GM21515 (cell line): Measurements from ENCODE around the gene SULF2.

ENCODE experiments used
- ATAC-seq: cut with Tn5 transposase; IDR thresholded peaks from one replicate; pipeline ENCODE4 v1.9.1; 2021; ENCODE audit not compliant: unreplicated experiment

SULF2 gene

DNA sequence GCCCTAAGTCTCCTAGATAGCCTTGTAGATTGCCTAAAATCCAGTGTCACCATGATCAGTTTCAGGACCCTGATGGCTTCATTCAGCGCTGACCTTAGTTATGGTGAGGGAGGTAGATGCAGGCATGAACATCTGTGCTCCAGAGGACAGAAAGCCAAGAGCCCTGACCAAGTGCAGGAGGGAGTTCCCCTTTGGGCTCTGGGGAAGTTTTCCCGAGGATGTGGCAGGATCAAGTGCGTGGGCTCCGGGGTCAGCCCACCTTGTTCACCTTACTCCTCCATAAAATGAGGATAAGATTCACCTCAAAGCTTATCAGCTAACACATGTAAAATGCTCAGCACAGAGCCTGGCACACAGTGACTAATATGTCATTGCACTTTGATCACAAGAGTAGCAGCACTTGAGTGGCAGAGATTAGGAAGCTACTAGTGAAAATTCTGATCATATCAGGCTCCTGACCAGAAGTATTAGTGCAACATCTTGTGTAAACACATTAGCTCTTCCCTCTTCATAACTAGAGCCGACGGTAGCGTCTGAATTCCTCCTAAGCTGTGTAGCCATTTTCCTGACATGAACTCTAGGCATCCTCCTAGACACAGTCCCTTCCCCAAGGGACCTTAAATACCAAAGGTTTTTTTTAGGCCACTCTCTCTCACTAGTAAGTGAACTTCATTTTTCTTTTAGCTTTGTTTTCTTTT lies 125.2 kb downstream of the SULF2 start:
- no peak for ATAC-seq

DNA sequence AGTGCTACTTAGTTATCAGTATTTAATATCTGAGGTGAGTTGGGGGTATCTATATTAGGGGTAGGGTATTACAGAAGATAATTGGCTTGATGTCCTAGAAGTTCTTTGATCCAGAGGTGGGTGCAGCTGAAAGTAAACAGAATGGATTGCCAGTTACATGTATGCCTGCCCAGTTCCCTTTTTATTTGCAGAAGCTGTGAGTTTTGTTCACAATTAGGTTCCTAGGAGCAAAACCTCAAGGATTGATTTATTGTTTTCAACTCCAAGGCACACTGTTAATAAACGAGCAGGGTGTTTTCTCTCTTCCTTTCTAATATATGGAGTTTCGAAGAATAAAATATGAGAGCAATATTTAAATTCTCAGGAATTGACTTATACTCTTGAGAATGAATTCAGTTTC lies 129.0 kb downstream of the SULF2 start:
- ATAC-seq, result no peak

DNA sequence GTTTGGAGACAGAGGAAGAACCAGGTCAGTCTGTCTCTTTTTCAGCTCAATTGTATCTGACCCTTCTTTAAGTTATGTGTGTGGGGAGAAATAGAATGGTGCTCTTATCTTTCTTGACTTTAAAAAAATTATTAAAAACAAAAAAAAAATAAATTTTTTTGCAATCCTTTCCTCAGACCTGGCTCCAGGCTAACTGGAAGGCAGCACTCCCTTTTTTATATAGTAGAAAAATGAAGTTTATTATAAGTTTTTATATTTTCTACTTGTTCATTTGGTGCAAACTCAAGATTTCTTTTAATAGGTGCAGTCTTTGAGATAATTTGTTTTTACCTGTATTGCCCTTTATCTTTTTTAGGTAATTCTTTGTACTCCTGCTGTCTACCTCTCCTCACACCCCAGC lies 129.6 kb downstream of the SULF2 start:
- no peak for ATAC-seq

DNA sequence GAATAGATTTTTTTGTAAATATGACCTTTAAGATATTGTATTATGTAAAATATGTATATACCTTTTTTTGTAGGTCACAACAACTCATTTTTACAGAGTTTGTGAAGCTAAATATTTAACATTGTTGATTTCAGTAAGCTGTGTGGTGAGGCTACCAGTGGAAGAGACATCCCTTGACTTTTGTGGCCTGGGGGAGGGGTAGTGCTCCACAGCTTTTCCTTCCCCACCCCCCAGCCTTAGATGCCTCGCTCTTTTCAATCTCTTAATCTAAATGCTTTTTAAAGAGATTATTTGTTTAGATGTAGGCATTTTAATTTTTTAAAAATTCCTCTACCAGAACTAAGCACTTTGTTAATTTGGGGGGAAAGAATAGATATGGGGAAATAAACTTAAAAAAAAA lies 130.9 kb downstream of the SULF2 start:
- ATAC-seq, result no peak

DNA sequence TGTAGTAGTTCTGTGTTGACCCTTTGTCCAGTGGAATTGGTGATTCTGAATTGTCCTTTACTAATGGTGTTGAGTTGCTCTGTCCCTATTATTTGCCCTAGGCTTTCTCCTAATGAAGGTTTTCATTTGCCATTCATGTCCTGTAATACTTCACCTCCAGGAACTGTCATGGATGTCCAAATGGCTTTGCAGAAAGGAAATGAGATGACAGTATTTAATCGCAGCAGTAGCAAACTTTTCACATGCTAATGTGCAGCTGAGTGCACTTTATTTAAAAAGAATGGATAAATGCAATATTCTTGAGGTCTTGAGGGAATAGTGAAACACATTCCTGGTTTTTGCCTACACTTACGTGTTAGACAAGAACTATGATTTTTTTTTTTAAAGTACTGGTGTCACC lies 131.4 kb downstream of the SULF2 start:
- no peak for ATAC-seq

DNA sequence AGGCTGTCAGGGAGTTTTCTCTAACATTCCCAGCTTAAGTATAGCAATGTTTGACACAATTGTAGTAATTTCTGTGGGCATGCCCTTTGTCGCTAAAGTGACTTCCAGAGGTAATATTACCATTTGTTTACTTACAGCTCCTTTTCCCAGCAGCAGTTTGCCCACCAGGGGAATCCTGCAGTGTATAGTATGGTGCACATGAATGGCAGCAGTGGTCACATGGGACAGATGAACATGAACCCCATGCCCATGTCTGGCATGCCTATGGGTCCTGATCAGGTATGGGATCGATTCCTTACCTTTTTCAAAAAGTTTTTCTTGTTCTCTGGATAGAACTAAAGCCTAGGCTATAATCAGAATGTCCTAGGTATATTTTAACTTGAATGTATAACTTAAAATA lies 132.5 kb downstream of the SULF2 start:
- no peak for ATAC-seq

DNA sequence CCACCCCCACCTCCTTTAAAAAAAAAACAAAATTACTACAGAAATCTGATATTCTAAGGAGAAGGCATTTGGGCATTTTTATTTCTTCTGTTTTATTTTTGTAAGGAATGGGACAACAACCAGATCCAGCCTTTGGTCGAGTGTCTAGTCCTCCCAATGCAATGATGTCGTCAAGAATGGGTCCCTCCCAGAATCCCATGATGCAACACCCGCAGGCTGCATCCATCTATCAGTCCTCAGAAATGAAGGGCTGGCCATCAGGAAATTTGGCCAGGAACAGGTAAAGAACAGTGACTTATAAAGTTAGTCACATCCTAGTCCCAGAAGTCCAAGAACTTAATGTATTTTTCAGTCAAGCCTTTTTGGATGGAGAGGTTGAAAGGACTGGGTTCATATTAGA lies 133.0 kb downstream of the SULF2 start:
- ATAC-seq, result no peak

DNA sequence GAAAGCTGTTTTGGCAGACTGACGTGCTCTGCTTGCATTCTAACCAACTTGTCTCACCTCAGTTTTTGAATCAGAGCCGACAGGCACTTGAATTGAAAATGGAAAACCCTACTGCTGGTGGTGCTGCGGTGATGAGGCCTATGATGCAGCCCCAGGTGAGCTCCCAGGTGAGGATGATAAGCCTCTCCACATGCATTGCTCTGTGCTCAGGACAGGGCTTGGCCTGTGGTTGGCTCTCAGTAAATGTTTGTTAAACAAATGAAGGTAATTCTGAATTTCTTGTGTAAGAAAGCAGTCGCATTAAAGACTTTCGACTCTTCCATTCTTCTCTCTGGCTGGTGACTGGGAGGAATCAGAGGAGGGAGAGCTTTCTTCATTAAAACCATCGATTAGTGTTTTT lies 136.3 kb downstream of the SULF2 start:
- ATAC-seq, result no peak

DNA sequence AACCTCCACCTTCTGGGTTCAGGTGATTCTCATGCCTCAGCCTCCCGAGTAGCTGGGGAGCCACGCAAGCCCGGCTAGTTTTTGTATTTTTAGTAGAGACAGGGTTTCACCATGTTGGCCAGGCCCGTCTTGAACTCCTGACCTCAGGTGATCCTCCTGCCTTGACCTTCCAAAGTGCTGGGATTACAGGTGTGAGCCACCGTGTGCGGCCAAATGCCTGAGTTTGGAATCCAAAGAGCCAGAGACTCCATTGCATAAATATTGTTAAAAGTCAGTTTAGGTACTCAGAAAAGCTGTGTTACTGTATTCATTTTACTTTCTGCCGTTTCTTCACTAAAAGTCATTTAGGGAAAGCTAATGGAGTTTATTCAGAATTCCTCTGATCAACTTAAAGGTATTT lies 137.3 kb downstream of the SULF2 start:
- no peak for ATAC-seq

DNA sequence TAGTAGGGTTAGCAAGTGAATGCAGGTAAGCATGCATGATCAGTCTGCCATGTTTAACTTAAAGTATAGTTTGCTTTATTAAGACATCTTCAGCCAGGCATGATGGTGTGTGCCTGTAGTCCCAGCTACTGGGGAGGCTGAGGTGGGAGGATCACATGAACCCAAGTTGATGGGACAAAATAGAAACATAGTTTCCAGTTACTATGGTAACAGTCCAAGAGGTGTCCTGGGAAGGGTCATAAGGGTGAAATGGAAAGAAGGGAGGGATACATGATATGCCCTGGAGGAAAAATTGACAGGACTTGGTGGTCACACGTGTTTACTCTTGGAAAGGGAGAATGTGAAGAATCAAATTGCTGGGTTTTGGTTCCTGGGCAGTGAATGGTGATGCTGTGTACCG lies 139.6 kb downstream of the SULF2 start:
- ATAC-seq, result no peak

DNA sequence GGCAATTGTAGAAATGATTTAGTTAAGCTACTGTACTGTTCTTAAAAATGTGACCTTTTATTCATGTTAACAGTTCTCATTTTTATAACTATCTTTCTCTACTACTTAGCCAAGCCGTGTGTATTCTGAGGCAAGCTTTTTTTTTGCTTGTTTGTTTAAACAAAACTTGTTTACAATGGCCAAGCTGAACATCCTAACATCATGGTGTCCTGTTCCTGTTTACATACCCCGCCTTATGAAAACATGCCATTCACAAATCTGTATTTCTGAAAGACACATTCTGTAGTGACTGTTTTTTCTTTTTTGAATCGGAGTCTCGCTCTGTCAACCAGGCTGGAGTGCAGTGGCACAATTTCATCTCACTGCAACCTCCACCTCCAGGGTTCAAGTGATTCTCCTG lies 142.7 kb downstream of the SULF2 start:
- no peak for ATAC-seq

DNA sequence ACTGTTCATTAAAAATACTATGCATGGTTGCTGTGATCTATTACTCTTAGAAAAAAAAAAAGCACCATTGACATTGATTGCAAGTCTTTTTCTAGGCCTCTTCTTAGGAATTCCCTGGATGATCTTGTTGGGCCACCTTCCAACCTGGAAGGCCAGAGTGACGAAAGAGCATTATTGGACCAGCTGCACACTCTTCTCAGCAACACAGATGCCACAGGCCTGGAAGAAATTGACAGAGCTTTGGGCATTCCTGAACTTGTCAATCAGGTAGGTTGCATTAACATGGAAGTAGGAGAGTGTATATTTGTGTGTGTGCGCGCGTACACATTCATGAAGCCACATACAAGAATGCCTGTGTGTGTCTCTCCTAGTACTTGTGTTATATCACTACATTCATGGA lies 143.2 kb downstream of the SULF2 start:
- no peak for ATAC-seq

DNA sequence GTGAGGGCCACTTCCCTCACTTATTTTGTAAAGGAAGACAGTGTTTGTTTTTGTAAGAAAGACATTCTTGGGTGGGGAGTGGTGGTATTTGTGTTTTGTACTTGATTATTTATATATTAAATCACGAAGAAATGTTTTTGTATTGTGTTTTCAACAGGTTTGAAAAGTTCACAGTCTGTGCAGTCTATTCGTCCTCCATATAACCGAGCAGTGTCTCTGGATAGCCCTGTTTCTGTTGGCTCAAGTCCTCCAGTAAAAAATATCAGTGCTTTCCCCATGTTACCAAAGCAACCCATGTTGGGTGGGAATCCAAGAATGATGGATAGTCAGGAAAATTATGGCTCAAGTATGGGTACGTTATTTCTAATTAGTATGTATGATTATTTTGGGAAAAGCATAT lies 146.4 kb downstream of the SULF2 start:
- ATAC-seq, result no peak

DNA sequence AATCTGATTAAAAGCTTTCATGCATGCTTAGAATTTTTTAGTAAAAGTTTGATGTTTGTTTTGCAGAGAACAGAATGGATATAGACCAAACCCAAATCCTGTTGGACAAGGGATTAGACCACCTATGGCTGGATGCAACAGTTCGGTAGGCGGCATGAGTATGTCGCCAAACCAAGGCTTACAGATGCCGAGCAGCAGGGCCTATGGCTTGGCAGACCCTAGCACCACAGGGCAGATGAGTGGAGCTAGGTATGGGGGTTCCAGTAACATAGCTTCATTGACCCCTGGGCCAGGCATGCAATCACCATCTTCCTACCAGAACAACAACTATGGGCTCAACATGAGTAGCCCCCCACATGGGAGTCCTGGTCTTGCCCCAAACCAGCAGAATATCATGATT lies 150.0 kb downstream of the SULF2 start:
- ATAC-seq, result no peak

DNA sequence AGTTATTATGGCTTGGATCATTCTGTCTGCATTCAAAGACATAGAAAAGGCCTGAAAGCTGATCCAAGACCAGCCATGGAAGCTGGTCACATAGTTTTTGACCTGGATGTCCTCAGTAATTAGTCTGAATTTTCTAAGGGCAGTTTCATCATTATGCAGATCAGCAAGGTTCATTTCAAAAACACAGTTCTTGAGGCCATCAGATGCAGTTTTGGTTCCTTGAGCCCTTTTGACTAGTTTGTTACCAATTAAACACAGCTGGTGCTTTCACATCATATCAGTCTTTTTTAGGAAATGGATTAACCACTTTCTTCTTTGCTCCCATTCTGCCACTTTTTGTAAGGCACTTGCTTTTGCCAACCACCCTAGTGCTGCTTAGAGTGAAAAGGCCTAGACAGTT lies 154.2 kb downstream of the SULF2 start:
- ATAC-seq, result no peak

DNA sequence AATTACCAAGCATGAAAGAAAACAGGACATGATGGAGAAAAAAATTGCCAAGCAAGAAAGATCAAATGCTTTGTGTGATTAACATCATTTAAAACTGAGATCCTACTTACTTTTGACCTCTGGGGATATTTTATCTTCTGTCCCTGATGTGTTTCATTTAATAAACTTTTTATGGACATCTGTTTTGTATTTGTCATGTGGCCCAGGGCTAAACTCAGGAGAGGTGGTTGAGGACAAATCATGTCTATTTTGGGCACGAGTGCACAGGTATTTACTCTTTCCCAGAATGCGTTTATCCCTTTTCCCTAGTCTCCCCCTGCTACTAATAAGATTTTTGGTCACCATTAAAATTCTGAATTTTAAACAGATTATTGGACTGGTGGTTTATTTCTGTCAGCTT lies 155.4 kb downstream of the SULF2 start:
- no peak for ATAC-seq

DNA sequence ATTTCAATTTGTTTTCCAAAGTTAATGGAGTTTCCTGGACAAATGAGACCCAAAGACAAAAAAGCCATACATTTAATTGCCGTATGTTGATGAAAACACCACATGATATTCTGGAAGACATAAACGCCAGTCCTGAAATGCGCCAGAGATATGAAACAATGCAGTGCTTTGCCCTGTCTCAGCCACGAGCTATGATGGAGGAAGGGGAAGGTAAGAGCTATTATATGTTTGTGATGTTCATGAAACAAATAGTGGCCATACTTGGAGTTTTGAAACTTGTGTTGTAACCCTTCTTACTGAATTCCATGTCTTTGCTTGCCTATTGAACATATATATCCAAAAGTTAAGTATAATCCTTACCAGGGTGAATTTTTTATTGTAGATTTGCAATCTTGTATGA lies 157.7 kb downstream of the SULF2 start:
- ATAC-seq, result no peak

DNA sequence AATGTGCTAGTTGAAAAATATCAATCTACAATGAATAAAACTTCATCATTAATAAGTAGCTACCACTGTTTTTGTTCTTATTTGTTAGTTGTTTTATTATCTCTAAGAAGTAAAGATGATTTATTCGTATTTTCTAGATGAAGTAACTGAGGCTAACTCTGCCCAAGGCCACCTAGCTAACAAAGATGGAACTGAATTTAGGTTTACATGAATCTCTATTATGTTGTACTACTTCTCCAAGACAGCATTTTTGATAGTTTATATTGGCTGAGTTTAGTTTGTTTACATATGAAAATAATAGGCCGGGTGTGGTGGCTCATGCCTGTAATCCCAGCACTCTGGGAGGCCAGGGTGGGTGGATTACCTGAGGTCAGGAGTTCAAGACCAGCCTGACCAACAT lies 162.1 kb downstream of the SULF2 start:
- no peak for ATAC-seq

DNA sequence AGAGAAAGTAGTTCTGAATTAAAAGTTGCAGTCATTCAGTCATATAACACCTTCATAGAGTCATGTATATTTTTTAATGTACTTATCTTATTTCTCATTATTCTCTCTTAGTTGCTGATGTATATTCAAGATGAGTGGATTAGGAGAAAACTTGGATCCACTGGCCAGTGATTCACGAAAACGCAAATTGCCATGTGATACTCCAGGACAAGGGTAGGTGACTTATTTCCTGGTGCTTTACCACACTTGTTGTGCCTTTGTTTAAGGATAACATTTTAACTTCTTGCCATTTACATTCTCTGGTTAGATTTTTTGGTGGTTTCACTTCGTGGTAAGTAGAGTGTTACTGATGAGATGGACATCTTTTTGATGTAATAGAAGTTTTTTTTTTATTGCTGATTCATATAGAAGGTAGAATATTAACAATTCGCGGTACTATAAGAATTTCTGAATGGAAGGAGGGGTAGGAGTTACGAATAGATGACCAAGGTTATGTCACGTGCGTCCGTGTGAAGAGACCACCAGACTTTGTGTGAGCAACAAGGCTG lies 163.1 kb downstream of the SULF2 start:
- no peak for ATAC-seq

DNA sequence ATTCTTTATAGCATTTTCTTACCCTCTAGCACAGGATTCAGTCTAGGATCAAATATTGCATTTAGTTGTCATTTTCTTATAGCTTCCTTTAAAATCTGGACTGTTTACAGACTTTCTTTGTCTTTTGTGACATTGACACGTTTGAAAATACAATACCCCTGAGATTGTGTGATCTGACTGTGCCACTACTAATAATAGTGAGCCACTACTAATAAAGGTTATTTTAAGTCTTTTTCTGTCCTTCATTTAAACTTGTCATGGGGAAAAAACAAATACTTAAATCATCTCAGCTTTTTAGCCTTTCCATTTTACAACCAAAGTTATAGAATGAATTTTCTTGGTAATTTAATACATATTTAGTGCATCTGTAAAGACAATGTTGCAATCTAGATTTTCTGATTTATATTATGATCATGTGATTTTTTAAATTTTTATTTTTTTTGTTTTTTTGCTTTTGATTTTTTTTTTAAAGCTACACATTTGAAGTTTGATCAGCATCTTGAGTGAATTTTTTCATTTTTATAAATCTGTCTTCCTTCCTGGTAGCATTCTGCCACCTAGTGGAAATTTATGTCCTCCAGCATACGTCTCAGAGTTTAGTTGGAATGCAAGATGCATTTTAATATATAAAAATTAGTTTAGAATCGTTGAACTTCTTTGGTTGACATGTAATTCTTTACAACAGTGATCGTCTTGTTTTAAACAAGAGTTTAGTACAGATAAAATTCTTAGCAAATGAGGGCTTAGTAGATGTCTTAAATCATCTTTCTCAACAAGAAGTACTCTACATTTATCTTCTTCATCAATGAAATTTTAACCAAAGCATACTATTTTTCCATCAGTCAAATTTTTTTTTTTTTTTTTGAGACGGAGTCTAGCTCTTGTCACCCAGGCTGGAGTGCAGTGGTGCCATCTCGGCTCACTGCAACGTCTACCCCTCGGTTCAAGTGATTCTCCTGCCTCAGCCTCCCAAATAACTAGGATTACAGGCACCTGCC lies 164.2 kb downstream of the SULF2 start:
- ATAC-seq, result no peak

DNA sequence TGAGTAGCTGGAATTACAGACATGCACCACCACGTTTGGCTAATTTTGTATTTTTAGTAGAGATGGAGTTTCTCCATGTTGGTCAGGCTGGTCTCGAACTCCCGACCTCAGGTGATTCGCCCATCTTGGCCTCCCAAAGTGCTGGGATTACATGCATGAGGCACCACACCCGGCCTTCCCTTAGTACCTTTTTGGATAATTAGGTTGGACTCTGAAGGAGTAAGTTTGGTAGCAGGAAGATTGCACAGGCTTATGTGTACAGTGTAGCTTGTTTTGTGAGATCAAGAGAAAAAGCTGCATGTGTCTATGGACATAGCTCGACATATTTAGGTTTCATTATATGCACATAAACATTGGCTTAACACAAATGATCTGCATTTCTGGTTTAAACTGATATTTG lies 166.8 kb downstream of the SULF2 start:
- no peak for ATAC-seq

DNA sequence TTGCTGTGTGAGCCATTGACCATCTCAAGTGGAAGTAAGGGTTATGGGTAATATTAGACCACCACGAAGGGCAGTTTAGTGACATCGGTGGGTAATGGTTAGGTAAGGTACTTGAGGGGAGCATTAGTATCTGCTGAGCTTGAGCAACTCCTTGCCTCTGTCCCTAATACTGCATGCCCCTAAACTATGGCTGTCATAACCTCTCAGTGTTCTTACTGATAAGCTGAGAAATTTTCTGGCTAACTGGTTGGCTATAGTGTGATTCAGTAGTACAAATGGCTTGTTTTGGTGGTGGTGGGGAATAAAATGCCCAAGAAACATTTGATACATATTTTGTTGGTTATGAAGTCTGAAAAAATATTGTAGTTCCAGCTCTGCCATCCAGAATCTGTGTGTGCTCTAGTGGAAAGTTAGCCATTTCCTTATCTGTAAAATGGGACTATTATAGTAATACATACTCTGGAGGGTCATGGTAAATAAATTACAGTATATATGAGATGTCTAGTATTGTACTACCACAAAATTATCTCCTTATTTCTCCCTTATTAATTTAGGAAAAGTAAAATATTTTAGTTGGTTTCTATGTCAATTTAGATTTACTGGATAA lies 170.5 kb downstream of the SULF2 start:
- ATAC-seq, result no peak
